Trophoblast cell (in vitro differentiated cells and primary cell): ENCODE results near the gene BAZ1A.

Experiments
- DNase-seq, 2 donors: peaks; one replicate each; pipeline ENCODE4 v3.0.0-alpha.2; 2016
- H2AFZ ChIP-seq: 2 replicates; pipeline ENCODE4 v1.6.1; 2013; ENCODE audit warnings: low read length, moderate library complexity, mild to moderate bottlenecking; ENCODE audit not compliant: insufficient read depth, poor library complexity
- H2AK5ac ChIP-seq: 2 replicates; pipeline ENCODE4 v1.6.1; 2013; ENCODE audit warnings: mild to moderate bottlenecking, low read length
- H2BK120ac ChIP-seq: 2 replicates; pipeline ENCODE4 v1.6.1; 2013; ENCODE audit warnings: low read length, mild to moderate bottlenecking, moderate library complexity; ENCODE audit not compliant: insufficient read depth, poor library complexity
- H2BK12ac ChIP-seq: 2 replicates; pipeline ENCODE4 v1.6.1; 2013; ENCODE audit warnings: mild to moderate bottlenecking, low read length, moderate library complexity
- H2BK5ac ChIP-seq: 2 replicates; pipeline ENCODE4 v1.6.1; 2013; ENCODE audit warnings: low read length, low read depth, moderate library complexity, mild to moderate bottlenecking; ENCODE audit not compliant: poor library complexity
- H3K14ac ChIP-seq: 2 replicates; pipeline ENCODE4 v1.6.1; 2013; ENCODE audit warnings: mild to moderate bottlenecking, low read length
- H3K18ac ChIP-seq: 2 replicates; pipeline ENCODE4 v1.6.1; 2013; ENCODE audit warnings: mild to moderate bottlenecking, low read length
- H3K23ac ChIP-seq: 2 replicates; pipeline ENCODE4 v1.6.1; 2013; ENCODE audit warnings: low read length
- H3K27ac ChIP-seq: 2 replicates; pipeline ENCODE4 v1.5.1; 2013; ENCODE audit warnings: low read depth, mild to moderate bottlenecking, inconsistent platforms, low read length, moderate library complexity
- H3K27me3 ChIP-seq: 2 replicates; pipeline ENCODE4 v1.6.1; 2013; ENCODE audit warnings: inconsistent platforms, mild to moderate bottlenecking, low read length, moderate library complexity; ENCODE audit not compliant: insufficient read depth
- H3K36me3 ChIP-seq, 2 experiments: 1 replicate in 1 of 2; 2 replicates in 1 of 2; pipeline ENCODE4 v1.6.1; 2013; ENCODE audit warnings: low read length in 2 of 2, mild to moderate bottlenecking in 2 of 2, moderate library complexity in 1 of 2; ENCODE audit not compliant: insufficient read depth in 2 of 2, control insufficient read depth in 1 of 2
- H3K4ac ChIP-seq: 2 replicates; pipeline ENCODE4 v1.6.1; 2013; ENCODE audit warnings: low read depth, mild to moderate bottlenecking, low read length, moderate library complexity
- H3K4me1 ChIP-seq, 2 experiments: 1 replicate in 1 of 2; 2 replicates in 1 of 2; pipeline ENCODE4 v1.6.1; 2013; ENCODE audit warnings: low read length in 2 of 2, mild to moderate bottlenecking in 2 of 2, moderate library complexity in 1 of 2; ENCODE audit not compliant: insufficient read depth in 2 of 2, control insufficient read depth in 1 of 2
- H3K4me2 ChIP-seq: 2 replicates; pipeline ENCODE4 v1.6.1; 2013; ENCODE audit warnings: inconsistent platforms, mild to moderate bottlenecking, low read length, moderate library complexity
- H3K4me3 ChIP-seq: 2 replicates; pipeline ENCODE4 v1.5.1; 2013; ENCODE audit warnings: mild to moderate bottlenecking, low read depth, low read length, inconsistent platforms
- H3K79me1 ChIP-seq: one replicate; pipeline ENCODE4 v1.6.1; 2013; ENCODE audit warnings: low read length
- H3K79me2 ChIP-seq: 2 replicates; pipeline ENCODE4 v1.6.1; 2013; ENCODE audit warnings: low read length, mild to moderate bottlenecking; ENCODE audit not compliant: control insufficient read depth, insufficient read depth, poor library complexity
- H3K9ac ChIP-seq: 2 replicates; pipeline ENCODE4 v1.6.1; 2013; ENCODE audit warnings: mild to moderate bottlenecking, low read length
- H3K9me3 ChIP-seq: 2 replicates; pipeline ENCODE4 v1.6.1; 2013; ENCODE audit warnings: low read depth, mild to moderate bottlenecking, control low read depth, inconsistent platforms, low read length; ENCODE audit not compliant: insufficient read depth
- H4K12ac ChIP-seq: 2 replicates; pipeline ENCODE4 v1.6.1; 2013; ENCODE audit warnings: low read depth, mild to moderate bottlenecking, low read length, moderate library complexity
- H4K8ac ChIP-seq: 2 replicates; pipeline ENCODE4 v1.6.1; 2013; ENCODE audit warnings: low read depth, mild to moderate bottlenecking, low read length, moderate library complexity
- H4K91ac ChIP-seq: one replicate; pipeline ENCODE4 v1.6.1; 2013; ENCODE audit warnings: low read depth, mild to moderate bottlenecking, low read length, moderate library complexity
- WGBS: extraction: QIAGEN DNeasy Blood & Tissue Kit; methylation state at CpG from one replicate; pipeline ENCODE4 v1.1.7; 2013; ENCODE audit warnings: missing lambda C conversion rate; ENCODE audit not compliant: insufficient read length, insufficient coverage; ENCODE audit errors: extremely low coverage; 5-methylcytosine and 5-hydroxymethylcytosine counted together

The BAZ1A gene

GRCh38 chr14:34770901-34771300 is 104.3 kb downstream of the BAZ1A start:
- Histone ChIP-seq H4K12ac (no peak overlapping the region), H2AK5ac (no peak overlapping the region), H3K4ac (no peak overlapping the region), H3K9ac (no peak overlapping the region), H3K23ac (no peak overlapping the region), H3K79me1 (no peaks in the 10 kb centered on the region), H2AFZ (no peak overlapping the region), H3K4me2 (no peak overlapping the region), H4K91ac (no peak overlapping the region), H2BK5ac (no peak overlapping the region), H3K9me3 (no peaks in the 10 kb centered on the region), H3K36me3 (peaks cover 8 to 12% of the 10 kb centered on the region in 2 experiments), H4K8ac (no peak overlapping the region), H3K79me2 (no peaks in the 10 kb centered on the region), H2BK120ac (no peak overlapping the region), H3K4me1 (no peaks in the 10 kb centered on the region), H2BK12ac (no peak overlapping the region), H3K27me3 (no peaks in the 10 kb centered on the region), H3K27ac (no peak overlapping the region), H3K4me3 (no peak overlapping the region), H3K14ac (no peak overlapping the region), H3K18ac (no peak overlapping the region)
- DNase-seq = no peak
- no CpG with 5 or more reads among the region's 1 CpG for WGBS

- H4K12ac ChIP-seq = no peak overlapping the region
Observed at GRCh38 chr14:34766606-34767005, 108.6 kb downstream of the BAZ1A start.

GRCh38 chr14:34766060-34766459 is 109.1 kb downstream of the BAZ1A start:
- no peak overlapping the region for H2BK5ac ChIP-seq
- no peak overlapping the region for H3K14ac ChIP-seq
- H4K12ac ChIP-seq = no peak overlapping the region
- H3K36me3 ChIP-seq = peaks cover 10 to 20% of the 10 kb centered on the region in 2 experiments
- H3K18ac ChIP-seq = no peak overlapping the region
- H3K9ac ChIP-seq = no peak overlapping the region
- WGBS = no CpG with 5 or more reads among the region's 3 CpGs
- DNase-seq = peak in 1 of 2 donors; percentile 33
- H3K79me2 ChIP-seq = no peaks in the 10 kb centered on the region
- no peak overlapping the region for H3K4me3 ChIP-seq
- no peak overlapping the region for H2AK5ac ChIP-seq
- no peaks in the 10 kb centered on the region for H3K4me1 ChIP-seq
- no peak overlapping the region for H3K4me2 ChIP-seq
- H3K27ac ChIP-seq = no peak overlapping the region
- no peak overlapping the region for H2AFZ ChIP-seq
- no peak overlapping the region for H2BK12ac ChIP-seq
- no peaks in the 10 kb centered on the region for H3K27me3 ChIP-seq
- no peak overlapping the region for H3K4ac ChIP-seq
- no peak overlapping the region for H3K23ac ChIP-seq
- no peaks in the 10 kb centered on the region for H3K79me1 ChIP-seq
- no peak overlapping the region for H4K8ac ChIP-seq
- no peak overlapping the region for H2BK120ac ChIP-seq
- H3K9me3 ChIP-seq = no peaks in the 10 kb centered on the region
- no peak overlapping the region for H4K91ac ChIP-seq

More at GRCh38 chr14:34766606-34767005, 108.6 kb downstream of the BAZ1A start:
- no peak overlapping the region for H2BK12ac ChIP-seq
- H3K23ac ChIP-seq = no peak overlapping the region
- no peak overlapping the region for H3K4ac ChIP-seq
- H2BK120ac ChIP-seq = no peak overlapping the region
- no peak overlapping the region for H3K9ac ChIP-seq
- H3K14ac ChIP-seq = no peak overlapping the region
- no peaks in the 10 kb centered on the region for H3K79me2 ChIP-seq
- H3K27me3 ChIP-seq = no peaks in the 10 kb centered on the region
- no peak for DNase-seq
- H2BK5ac ChIP-seq = no peak overlapping the region
- H3K4me2 ChIP-seq = no peak overlapping the region
- no peak overlapping the region for H3K27ac ChIP-seq
- H4K91ac ChIP-seq = no peak overlapping the region
- H2AFZ ChIP-seq = no peak overlapping the region
- H4K8ac ChIP-seq = no peak overlapping the region
- H3K9me3 ChIP-seq = no peaks in the 10 kb centered on the region
- H3K18ac ChIP-seq = no peak overlapping the region
- no peaks in the 10 kb centered on the region for H3K79me1 ChIP-seq
- WGBS = no CpG with 5 or more reads among the region's 2 CpGs
- H2AK5ac ChIP-seq = no peak overlapping the region
- no peak overlapping the region for H3K4me3 ChIP-seq
- no peaks in the 10 kb centered on the region for H3K4me1 ChIP-seq
- peaks cover 10 to 21% of the 10 kb centered on the region in 2 experiments for H3K36me3 ChIP-seq

- no peak overlapping the region for H3K27ac ChIP-seq
- H3K4me2 ChIP-seq = no peak overlapping the region
- H3K36me3 ChIP-seq = peaks cover 9 to 18% of the 10 kb centered on the region in 2 experiments
- DNase-seq = no peak
- H3K9me3 ChIP-seq = no peaks in the 10 kb centered on the region
- H4K12ac ChIP-seq = no peak overlapping the region
- no peak overlapping the region for H3K18ac ChIP-seq
- H4K91ac ChIP-seq = no peak overlapping the region
- H4K8ac ChIP-seq = no peak overlapping the region
- H2AK5ac ChIP-seq = no peak overlapping the region
- H3K9ac ChIP-seq = no peak overlapping the region
- H3K4me3 ChIP-seq = no peak overlapping the region
- no peak overlapping the region for H2BK12ac ChIP-seq
- no peaks in the 10 kb centered on the region for H3K79me2 ChIP-seq
- H3K4ac ChIP-seq = no peak overlapping the region
- H2AFZ ChIP-seq = no peak overlapping the region
- H3K4me1 ChIP-seq = no peaks in the 10 kb centered on the region
- no peak overlapping the region for H2BK5ac ChIP-seq
- no peaks in the 10 kb centered on the region for H3K27me3 ChIP-seq
- 100% methylated on average over 1 of the region's 2 CpGs for WGBS
- H3K79me1 ChIP-seq = no peaks in the 10 kb centered on the region
- H2BK120ac ChIP-seq = no peak overlapping the region
- no peak overlapping the region for H3K14ac ChIP-seq
- H3K23ac ChIP-seq = no peak overlapping the region
Observed at GRCh38 chr14:34755215-34755614, 119.9 kb downstream of the BAZ1A start.
